Panc1 (cell line): Measurements from ENCODE around the gene ZBTB46. TPM values are rescaled to one million over a fixed set of nuclear protein-coding genes. Genes with fewer than 3 reads are reported as not detected.

Experiments used
- ATAC-seq: fragments of 200-7000 bp; cut with Tn5 transposase; 2 replicates; pipeline ENCODE4 v1.9.1; 2020; ENCODE audit warnings: mild to moderate bottlenecking, moderate library complexity
- BruUV-seq: library from RNA; stranded (reverse); fragments of 400-500 nt; replicated peaks from 2 replicates; lab custom pipeline; 2021; lab: Mats Ljungman, UMichigan
- CTCF ChIA-PET: fragments of 300-600 bp; sonication (Branson Sonifier 250); formaldehyde crosslinking; loops from one replicate; lab custom pipeline; 2022; ENCODE audit warnings: antibody characterized with exemption; lab: Charles Lee
- POLR2A ChIA-PET: fragments of 300-600 bp; sonication (Branson Sonifier 250); formaldehyde crosslinking; loops from one replicate; lab custom pipeline; 2022; ENCODE audit warnings: antibody characterized with exemption; lab: Charles Lee
- DNase-seq: peaks from one replicate; pipeline ENCODE4 v3.0.0-alpha.2; 2010; ENCODE audit warnings: low read depth, low spot score
- H3K27ac ChIP-seq: 2 replicates; pipeline ENCODE4 v1.5.1; 2011; ENCODE audit warnings: mild to moderate bottlenecking, low read length, inconsistent platforms
- H3K27me3 ChIP-seq: fragments of 200-500 bp; sonication (Bioruptor generic); 2 replicates; pipeline ENCODE4 v1.6.0; 2014; ENCODE audit warnings: low read length, inconsistent platforms; ENCODE audit not compliant: control insufficient read depth, insufficient read depth
- H3K36me3 ChIP-seq: fragments of 200-500 bp; sonication (Bioruptor generic); 2 replicates; pipeline ENCODE4 v1.5.1; 2014; ENCODE audit warnings: inconsistent platforms, mild to moderate bottlenecking, low read length, moderate library complexity; ENCODE audit not compliant: control insufficient read depth, insufficient read depth
- H3K4me1 ChIP-seq: 2 replicates; pipeline ENCODE4 v1.5.1; 2011; ENCODE audit warnings: inconsistent platforms, mild to moderate bottlenecking, low read length, moderate library complexity; ENCODE audit not compliant: control insufficient read depth, insufficient read depth
- H3K4me3 ChIP-seq, 2 experiments: 2 replicates each; pipeline ENCODE4 v1.5.1; 2011 to 2012; ENCODE audit warnings: low read depth in 2 of 2, low read length in 2 of 2, mild to moderate bottlenecking in 2 of 2, inconsistent platforms in 1 of 2, moderate library complexity in 1 of 2
- H3K9me3 ChIP-seq: fragments of 200-500 bp; sonication (Bioruptor generic); 2 replicates; pipeline ENCODE4 v1.5.1; 2014; ENCODE audit warnings: low read depth, mild to moderate bottlenecking, inconsistent platforms, low read length, moderate library complexity; ENCODE audit not compliant: control insufficient read depth, insufficient read depth
- CTCF ChIP-seq: fragments of 450-650 bp; IDR thresholded peaks from 2 replicates; pipeline ENCODE4 v1.5.1; 2017; ENCODE audit warnings: mild to moderate bottlenecking
- POLR2AphosphoS5 ChIP-seq: IDR thresholded peaks from 2 replicates; pipeline ENCODE4 v1.6.1; 2012; ENCODE audit warnings: mild to moderate bottlenecking, low read depth, low read length, moderate library complexity
- SIN3A ChIP-seq: IDR thresholded peaks from 2 replicates; pipeline ENCODE4 v1.6.1; 2012; ENCODE audit warnings: low read depth, mild to moderate bottlenecking, low read length, moderate library complexity, borderline replicate concordance; ENCODE audit not compliant: insufficient read depth
- TCF7L2 ChIP-seq: IDR thresholded peaks from 2 replicates; pipeline ENCODE4 v1.6.1; 2011; ENCODE audit warnings: mild to moderate bottlenecking, low read depth, low read length, inconsistent platforms
- in situ Hi-C: cut with HindIII; loops from 2 replicates; pipeline ENCODE4 v1.10.0; 2016; ENCODE audit warnings: low sequenced_read_pairs, low pct_unique_long_range_greater_than_20kb
- intact Hi-C: fragments of 100-400 bp; cut with micrococcal nuclease; formaldehyde crosslinking; loops from one replicate; pipeline ENCODE4 v1.10.0; 2022; ENCODE audit not compliant: unreplicated experiment
- total RNA-seq: library from RNA; stranded (reverse); gene quantifications from one replicate; pipeline ENCODE4 v1.2.1, GENCODE V29; 2021; ENCODE audit not compliant: unreplicated experiment
- TF ChIP-seq, protein P1 (sequence below), 2 experiments: IDR thresholded peaks; 2 replicates each; pipeline ENCODE4 v1.6.1; 2011 to 2012; ENCODE audit warnings: low read depth in 2 of 2, control low read depth in 1 of 2, low read length in 1 of 2, mild to moderate bottlenecking in 1 of 2, moderate library complexity in 1 of 2; ENCODE audit not compliant: insufficient read depth in 1 of 2

Gene ZBTB46
- total RNA-seq, 1 experiment from 2014 or later, result 15.2 TPM

DNA sequence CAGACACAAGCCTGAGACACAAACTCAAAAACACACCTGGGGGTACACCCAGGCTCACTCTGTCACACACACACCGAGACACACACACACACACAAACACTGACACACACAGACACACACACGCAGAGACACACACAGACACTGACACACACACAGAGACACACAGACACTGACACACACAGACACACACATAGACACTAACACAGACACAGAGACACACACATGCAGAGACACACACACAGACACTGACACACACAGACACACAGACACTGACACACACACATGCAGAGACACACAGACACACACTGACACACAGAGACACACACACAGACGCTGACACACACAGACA is 15.8 kb upstream of the ZBTB46 start:
- Histone ChIP-seq H3K4me3 (no peak overlapping the region; a peak in 1 of 4 replicates), H3K9me3 (no peaks in the 10 kb centered on the region), H3K4me1 (peaks cover 36% of the 10 kb centered on the region), H3K27me3 (no peaks in the 10 kb centered on the region), H3K27ac (peak overlapping the region; percentile 58), H3K36me3 (no peaks in the 10 kb centered on the region)
- POLR2A ChIA-PET, result no interaction called here
- CTCF ChIA-PET, result interaction anchor here (1.4 kb wide), 1 partner anchor 18 kb away, joined by 3 read pairs; the partner anchor contains the start of gene TPD52L2
- no peak for DNase-seq
- intact Hi-C loops (no loop called here), in situ Hi-C loops (no loop called here)
- BruUV-seq, result no TSS peak
- ATAC-seq, result no peak
- TF ChIP-seq SIN3A (no peak), CTCF (no peak), POLR2AphosphoS5 (no peak), TCF7L2 (no peak)
- TF ChIP-seq, protein P1, sequence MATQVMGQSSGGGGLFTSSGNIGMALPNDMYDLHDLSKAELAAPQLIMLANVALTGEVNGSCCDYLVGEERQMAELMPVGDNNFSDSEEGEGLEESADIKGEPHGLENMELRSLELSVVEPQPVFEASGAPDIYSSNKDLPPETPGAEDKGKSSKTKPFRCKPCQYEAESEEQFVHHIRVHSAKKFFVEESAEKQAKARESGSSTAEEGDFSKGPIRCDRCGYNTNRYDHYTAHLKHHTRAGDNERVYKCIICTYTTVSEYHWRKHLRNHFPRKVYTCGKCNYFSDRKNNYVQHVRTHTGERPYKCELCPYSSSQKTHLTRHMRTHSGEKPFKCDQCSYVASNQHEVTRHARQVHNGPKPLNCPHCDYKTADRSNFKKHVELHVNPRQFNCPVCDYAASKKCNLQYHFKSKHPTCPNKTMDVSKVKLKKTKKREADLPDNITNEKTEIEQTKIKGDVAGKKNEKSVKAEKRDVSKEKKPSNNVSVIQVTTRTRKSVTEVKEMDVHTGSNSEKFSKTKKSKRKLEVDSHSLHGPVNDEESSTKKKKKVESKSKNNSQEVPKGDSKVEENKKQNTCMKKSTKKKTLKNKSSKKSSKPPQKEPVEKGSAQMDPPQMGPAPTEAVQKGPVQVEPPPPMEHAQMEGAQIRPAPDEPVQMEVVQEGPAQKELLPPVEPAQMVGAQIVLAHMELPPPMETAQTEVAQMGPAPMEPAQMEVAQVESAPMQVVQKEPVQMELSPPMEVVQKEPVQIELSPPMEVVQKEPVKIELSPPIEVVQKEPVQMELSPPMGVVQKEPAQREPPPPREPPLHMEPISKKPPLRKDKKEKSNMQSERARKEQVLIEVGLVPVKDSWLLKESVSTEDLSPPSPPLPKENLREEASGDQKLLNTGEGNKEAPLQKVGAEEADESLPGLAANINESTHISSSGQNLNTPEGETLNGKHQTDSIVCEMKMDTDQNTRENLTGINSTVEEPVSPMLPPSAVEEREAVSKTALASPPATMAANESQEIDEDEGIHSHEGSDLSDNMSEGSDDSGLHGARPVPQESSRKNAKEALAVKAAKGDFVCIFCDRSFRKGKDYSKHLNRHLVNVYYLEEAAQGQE (IDR thresholded peaks at IDR 0.05; ENCODE audit: insufficient read depth in 1 of 2, low read depth in 2 of 2, low read length in 1 of 2), result no peak

- Histone ChIP-seq H3K27ac (peak overlapping the region; percentile 66; the same call in 1 of the 2 replicates), H3K9me3 (no peaks in the 10 kb centered on the region), H3K4me3 (peak overlapping the region in 1 of 2 experiments; percentile 37; a peak in 3 of 4 replicates), H3K4me1 (peaks cover 36% of the 10 kb centered on the region), H3K27me3 (no peaks in the 10 kb centered on the region), H3K36me3 (no peaks in the 10 kb centered on the region)
- TF ChIP-seq TCF7L2 (no peak), SIN3A (no peak), CTCF (no peak), POLR2AphosphoS5 (no peak)
- TF ChIP-seq, protein P1 (IDR thresholded peaks at IDR 0.05; ENCODE audit: insufficient read depth in 1 of 2, low read depth in 2 of 2, low read length in 1 of 2), result no peak
- BruUV-seq, result no TSS peak
- CTCF ChIA-PET, result no interaction called here
- DNase-seq (no peak), ATAC-seq (peak; percentile 74)
- in situ Hi-C loops (no loop called here), intact Hi-C loops (no loop called here)
- POLR2A ChIA-PET, result no interaction called here
These were observed 15.2 kb upstream of the ZBTB46 start for GRCh38 chr20:63846128-63846771.
